GM10266 (cell line): Measurements from ENCODE around the gene CEP295NL.
"Not testable (repeated sequence)": the region's sequence is repeated elsewhere in the genome, so short reads cannot be mapped to it uniquely, and the experiment has no call there.

Experiments used
- DNase-seq: peaks from one replicate; pipeline ENCODE4 v3.0.0; 2012; ENCODE audit errors: extremely low spot score
- TF ChIP-seq, protein P1 (sequence below): IDR thresholded peaks from 2 replicates; pipeline ENCODE4 v1.5.1; 2012; ENCODE audit warnings: mild to moderate bottlenecking, low read depth; ENCODE audit not compliant: control insufficient read depth, insufficient read depth; ENCODE audit errors: missing control alignments

The CEP295NL gene

GRCh38 chr17:78908426-78908825 lies 5.4 kb upstream of the CEP295NL start:
- DNase-seq: no peak
- TF ChIP-seq, protein P1, sequence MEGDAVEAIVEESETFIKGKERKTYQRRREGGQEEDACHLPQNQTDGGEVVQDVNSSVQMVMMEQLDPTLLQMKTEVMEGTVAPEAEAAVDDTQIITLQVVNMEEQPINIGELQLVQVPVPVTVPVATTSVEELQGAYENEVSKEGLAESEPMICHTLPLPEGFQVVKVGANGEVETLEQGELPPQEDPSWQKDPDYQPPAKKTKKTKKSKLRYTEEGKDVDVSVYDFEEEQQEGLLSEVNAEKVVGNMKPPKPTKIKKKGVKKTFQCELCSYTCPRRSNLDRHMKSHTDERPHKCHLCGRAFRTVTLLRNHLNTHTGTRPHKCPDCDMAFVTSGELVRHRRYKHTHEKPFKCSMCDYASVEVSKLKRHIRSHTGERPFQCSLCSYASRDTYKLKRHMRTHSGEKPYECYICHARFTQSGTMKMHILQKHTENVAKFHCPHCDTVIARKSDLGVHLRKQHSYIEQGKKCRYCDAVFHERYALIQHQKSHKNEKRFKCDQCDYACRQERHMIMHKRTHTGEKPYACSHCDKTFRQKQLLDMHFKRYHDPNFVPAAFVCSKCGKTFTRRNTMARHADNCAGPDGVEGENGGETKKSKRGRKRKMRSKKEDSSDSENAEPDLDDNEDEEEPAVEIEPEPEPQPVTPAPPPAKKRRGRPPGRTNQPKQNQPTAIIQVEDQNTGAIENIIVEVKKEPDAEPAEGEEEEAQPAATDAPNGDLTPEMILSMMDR: no peak

DNA sequence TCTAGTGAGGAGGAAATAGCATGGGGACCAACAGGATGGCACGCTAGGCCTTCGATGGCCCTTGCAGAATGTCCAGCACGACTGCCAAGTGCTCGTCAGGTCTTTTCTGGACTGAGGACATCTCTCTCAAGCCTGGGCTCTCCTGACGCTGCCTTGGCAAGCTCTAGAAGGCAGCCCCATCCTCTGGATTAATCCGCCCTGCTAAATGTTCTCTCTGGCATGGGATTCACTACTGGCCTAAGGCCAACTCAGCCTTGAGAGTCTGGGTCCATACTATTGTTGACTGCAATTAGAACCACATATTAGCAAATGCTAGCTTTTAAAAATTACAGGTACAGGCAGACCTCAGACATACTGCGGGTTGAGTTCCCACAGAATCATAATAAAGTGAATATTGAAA lies 2.5 kb upstream of the CEP295NL start:
- TF ChIP-seq, protein P1: no peak
- no peak for DNase-seq

DNA sequence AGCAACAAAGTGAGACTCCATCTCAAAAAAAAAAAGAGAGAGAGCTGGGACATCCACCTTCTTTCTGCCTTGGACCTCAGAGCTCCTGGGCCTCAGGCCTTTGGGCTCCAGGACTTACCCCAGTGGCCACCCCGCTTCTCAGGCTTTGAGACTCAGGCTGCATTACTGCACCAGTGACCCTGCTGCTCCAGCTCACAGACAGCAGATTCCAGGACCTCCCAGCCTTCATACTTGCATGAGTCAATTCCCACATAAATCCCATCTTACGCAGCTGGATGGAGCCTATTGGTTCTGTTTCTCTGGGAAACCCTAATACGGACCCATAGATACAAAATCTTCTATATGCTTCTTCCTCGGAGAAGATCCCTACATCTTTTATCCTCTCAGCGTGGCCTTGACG lies 2.1 kb upstream of the CEP295NL start:
- no peak for DNase-seq
- TF ChIP-seq, protein P1: no peak

DNA sequence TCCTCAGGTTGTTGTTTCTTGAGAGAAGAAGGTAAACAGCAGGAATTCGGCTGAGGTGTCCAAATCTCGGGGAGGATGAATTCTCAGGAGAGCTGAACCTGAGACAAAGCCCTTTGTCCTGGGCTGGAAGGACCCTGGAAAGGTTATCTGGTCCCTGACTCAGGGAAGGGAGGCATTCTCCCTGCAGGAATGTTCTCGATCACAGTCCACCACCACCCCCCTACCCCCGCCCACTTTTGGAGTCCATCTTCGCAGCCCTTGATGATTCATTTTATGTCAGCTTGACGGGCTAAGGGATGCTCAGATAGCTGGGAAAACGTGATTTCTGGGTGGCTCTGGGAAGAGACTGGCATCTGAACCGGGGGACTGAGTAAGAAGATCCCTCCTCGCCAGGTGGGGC lies 1.4 kb upstream of the CEP295NL start:
- no peak for DNase-seq
- TF ChIP-seq, protein P1: no peak

DNA sequence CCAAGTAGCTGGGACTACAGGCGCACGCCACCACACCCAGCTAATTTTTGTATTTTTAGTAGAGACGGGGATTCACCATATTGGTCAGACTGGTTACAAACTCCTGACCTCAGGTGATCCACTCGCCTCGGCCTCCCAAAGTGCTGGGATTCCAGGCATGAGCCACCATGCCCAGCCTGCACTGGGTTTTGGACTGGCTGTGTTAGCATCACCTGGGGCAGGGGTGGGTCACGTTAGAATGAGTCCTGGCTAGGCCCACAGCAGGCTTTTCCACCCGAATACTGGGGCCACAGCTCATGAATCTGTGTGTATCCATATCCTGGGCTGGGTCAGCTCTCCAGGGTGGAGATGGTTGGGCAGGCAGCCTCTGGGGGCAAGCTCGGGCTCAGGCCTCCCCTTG lies 770 bp downstream of the CEP295NL start:
- DNase-seq: not testable (repeated sequence)

GRCh38 chr17:78901806-78902205 lies 1.2 kb downstream of the CEP295NL start:
- DNase-seq: no peak
- TF ChIP-seq, protein P1: no peak

DNA sequence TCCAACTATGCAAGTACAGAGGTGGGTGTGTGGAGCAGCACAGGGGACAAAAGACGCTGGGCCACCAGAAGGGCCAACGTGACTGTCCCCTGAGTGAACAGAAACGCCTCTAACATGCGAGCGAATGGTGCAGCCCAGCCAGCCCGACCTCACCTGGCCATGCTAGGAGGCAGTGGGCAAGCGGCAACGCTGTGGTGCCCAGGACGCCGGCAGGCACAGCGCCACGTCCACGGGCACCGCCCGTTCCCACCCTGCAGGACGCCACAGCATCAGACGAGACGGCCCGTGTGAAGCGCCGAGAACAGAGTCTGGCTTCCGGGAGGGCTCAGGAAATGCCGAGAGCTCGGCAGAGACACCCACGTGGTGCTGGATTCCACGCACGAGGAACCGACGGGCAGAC lies 2.2 kb downstream of the CEP295NL start:
- DNase-seq: no peak
- TF ChIP-seq, protein P1: no peak
